T-helper 22 cell (primary cell): ENCODE measurements around the gene TMEM178B.

Experiments
- DNase-seq: peaks from one replicate; pipeline ENCODE4 v3.0.0-alpha.2; 2020; ENCODE audit warnings: low read depth

TMEM178B gene

DNA sequence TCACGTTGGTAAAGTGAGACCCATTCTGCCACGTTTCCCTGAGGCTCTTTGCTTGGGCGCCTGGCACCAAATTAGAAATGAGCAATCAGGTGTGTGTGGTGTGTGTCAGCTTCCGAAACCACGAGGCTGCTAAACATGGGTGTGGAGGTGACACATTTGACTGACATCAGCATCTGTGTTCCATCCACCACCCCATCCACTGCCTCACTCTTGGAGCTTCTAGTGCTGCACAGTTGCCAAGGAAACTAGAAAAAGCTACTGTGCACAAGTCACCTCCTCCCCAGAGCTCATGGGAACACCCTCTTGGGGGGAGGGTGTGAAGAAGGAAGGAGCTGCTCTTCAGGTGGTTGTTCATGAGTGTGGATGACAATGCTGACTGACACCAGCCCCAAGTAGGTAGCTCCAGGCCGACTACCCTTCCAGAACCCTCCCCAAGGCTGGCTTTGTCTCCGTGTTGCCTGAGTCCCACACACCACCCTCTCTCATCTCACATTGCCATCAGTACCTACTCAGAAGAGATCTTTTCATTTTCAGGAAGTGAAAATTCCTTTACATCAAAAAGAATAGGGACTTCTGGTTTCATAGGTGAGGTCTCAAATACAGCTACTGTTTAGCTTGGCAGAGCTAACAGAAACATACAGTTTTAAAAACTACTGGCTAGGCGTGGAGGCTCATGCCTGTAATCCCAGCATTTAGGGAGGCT is 152.2 kb downstream of the TMEM178B start:
- no peak for DNase-seq

DNA sequence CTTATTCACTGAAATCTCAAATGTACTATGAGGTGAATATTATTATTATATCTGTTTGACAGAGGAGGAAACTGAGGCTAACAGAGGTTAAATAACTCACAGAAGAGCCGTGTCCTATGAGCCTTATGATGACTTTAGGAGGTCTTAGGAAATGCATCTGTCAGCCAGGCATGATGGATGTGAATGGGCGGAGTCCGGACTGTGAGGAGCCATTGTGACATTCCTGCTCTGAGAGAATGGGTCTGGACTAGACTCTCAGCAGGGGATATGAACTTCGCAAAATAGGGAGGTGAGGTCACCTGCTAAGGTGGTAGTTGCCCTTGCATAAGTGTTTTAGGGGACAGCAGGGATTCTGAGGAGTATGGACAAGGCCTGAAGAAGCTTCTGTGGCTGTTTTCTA is 153.6 kb downstream of the TMEM178B start:
- no peak for DNase-seq

DNA sequence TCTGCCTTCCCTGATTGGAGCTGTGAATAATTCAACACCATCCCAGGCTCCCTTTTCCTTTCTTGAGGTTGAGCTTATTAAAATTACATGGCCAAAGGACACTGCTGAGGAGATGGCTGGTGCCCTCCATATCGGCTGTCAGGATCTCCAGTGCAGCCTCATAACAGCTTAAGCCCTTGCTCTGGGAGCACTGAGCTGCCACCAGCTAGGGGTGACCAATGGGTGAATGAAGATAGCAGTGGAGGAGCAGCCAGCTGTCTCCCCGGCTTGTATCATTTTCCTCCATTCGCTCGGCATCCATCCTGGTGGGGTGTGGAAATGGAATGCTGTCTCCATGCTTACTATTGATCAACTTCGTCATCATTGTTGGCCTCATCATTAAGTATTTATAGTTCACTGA is 154.6 kb downstream of the TMEM178B start:
- DNase-seq = no peak

DNA sequence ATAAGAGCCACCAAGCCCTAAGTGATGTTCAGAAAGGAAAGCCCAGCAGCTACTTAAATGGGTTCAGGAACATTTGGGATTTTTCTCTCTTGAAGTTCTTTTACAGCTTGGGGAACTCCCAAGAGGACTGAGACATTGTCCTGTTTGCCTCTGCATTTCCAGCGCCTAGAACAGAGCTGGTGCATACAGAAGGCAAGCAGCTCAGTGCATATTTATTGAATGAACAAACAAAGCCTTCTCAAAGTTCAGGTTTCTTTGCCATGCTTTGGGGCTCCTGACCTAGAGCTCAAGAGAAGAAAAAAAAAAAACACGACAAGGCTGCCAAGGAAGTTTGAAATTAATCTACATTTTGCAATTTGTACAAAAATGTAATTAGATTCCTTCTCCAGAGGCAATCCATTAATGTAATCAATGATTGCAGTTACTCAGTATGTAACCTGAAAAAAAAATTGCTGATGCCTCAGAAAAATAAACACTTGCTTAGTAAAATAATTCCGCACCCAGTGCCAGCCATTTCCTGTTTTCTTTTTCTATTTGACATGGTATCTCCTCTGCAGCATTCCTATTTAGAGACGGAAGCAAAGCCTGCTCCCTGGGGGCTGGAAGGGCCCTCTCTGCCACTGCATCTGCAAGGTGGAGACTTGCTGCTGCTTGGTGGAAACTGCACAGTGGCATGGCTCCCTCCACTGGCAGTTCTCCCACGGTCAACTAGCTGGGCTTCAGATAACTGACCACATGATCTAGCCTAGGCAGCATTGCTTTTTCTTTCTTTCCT is 157.3 kb downstream of the TMEM178B start:
- no peak for DNase-seq

DNA sequence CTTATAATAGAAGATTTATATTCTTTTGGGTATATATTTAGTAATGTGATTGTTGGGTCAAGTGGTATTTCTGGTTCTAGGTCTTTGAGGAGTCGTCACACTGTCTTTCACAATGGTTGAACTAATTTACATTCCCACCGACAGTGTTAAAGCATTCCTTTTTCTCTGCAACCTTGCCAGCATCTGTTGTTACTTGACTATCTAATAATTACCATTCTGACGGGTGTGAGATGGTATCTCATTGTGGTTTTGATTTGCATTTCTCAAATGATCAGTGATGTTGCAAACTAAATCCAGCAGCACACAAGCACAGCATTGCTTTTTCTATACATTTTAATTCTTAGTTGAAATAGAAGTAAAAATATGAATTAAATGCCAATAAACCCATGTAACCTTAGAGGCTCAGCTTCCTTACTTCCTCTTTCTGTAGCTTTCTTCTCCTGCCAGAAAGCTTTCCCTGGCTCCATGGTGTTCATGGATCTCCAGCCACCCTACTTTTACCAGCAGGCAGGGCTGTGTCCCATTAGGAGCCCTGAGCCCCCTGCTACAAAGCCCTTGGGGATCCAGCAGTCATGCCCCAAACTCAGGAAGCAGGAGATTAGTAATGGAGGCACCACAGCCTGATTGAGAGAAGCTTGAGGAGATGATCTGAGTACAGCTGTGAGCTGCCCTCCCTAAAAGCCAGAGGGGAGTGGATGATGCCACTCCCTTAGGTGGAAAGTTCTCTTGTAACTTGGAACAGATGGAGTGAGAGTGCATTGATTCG is 158.6 kb downstream of the TMEM178B start:
- DNase-seq = no peak

DNA sequence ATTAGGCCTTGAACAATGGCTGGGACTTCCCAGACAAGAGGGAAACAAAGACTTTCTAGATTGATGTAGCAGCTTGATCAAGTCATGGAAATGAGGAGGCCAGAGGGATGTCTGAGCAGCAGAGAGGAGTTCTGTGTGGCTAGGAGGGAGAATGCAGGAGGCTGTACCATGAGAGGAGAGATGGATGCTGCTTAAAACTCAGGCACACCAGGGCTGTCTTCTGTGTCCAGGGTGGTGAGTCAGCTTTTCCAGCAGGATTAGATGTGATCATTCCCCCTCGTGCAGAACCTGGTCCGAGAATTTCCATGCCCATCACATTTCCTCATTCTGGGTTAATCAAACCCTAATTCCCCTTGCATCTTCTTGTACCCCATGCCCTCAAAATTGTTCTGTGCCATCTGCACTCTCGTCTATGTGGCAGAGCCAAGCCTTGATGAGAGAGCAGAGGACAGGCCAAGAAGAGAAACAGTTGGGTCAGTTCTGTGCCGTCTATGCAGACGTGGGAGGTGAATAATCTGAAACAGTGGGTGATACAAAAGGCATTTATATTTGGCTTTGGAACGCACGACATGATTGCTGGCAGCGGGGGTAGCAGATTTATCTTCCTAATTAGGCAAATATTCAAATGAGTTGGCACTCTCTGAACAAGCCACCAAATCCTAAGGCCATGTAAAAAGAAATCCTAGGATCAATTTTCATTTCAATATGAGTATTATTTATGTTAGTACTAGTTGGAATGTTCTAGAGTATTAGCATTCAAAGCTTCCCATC is 160.7 kb downstream of the TMEM178B start:
- no peak for DNase-seq

DNA sequence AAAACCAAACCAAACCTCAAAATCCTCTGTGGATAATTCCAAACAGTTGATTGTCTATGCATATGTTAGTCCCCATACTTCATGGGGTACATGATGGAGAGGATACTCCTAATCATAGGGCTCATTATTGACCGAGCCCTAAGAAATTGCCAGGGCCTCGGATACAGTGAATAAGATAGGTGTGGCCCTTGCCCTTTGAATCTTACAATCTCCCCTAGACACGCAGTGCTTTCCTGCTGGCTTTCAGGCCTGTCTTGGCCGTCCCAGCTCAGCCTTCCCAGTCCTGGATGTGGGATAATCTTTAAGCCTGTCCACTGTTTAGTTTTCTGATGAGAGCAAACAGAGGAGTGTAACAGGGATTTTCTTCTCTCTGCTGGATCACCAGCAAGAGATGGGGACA is 161.8 kb downstream of the TMEM178B start:
- no peak for DNase-seq

DNA sequence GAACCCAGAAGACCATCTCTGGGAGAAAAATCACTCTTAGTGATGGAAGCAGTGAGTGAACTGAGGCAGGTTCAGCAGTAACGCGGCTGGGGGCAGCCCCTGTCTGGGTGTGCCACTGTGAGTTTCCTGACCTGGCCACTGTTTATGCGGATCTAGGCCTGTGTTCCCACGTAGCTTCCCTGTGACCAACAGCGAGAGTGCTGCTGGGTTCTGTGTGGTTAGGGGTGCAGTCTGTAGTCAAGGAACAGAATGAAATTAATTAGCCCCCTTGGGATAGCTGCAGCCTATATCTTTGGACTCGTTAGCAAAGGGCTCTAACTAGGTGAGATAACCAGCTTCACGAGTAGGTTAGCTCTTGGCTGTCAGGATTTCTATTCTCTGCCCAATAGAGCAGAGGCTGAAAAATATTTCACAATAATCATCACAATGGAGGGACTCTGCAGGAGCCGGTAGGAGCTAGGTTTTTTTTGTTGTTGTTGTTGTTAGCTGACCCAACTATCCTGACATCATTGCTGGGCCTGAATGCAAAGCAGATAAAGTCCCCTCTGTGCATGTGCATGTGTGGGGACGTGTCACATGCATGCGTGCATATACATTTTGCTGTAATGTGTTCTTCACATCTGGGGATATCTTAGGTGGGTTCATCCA is 164.9 kb downstream of the TMEM178B start:
- DNase-seq = no peak

DNA sequence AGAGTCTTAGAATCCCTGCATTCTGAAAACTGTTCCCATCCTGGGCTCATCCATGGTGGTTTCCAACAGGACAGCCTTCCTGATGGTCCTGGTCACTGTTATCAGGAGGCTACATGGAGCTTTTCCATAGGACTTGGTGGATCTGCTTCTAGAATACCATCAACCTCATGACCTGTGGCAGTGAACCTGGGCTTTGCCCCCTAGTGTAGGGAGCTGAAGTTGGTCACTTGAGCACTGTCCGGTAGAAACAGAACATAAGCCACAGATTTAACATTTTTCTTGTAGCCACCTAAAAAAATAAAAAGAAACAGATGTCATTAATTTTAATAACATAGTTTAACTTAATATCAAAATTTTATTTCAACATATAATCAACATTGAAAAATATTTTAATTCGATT is 165.8 kb downstream of the TMEM178B start:
- DNase-seq = no peak

DNA sequence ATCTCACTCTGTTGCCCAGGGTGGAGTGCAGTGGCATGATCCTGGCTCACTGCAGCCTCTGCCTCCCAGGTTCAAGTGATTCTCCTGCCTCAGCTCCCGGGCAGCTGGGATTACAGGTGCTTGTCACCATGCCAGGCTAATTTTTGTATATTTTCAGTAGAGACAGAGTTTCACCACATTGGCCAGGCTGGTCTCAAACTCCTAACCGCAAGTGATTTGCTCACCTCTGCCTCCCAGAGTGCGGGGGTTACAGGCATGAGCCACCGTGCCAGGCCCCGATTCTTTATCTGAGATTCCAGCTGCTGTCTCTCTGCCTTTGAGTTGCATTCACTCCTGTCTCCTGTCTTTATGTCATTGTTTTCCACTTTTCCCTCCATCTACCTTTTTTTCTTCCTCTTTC is 168.7 kb downstream of the TMEM178B start:
- no peak for DNase-seq

DNA sequence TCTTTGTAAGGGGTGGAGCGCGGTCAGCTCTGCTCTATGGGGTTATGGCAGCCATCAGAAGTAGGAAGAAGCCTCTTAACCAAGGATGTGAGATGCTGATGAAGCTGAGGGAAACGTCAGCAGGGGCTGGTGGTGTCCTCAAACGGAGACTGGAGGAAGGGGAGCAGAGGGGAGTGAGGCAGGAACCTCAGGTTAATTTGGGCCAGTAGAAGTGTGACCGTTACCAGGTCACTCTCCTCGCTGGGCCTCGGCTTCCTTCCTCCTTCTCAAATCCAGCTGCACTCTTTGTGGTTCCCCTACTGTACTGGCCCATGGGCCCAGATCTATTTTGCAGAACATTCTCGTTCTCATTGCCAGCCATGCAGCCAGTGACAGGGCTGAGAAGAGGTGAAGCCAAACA is 169.5 kb downstream of the TMEM178B start:
- DNase-seq = no peak

DNA sequence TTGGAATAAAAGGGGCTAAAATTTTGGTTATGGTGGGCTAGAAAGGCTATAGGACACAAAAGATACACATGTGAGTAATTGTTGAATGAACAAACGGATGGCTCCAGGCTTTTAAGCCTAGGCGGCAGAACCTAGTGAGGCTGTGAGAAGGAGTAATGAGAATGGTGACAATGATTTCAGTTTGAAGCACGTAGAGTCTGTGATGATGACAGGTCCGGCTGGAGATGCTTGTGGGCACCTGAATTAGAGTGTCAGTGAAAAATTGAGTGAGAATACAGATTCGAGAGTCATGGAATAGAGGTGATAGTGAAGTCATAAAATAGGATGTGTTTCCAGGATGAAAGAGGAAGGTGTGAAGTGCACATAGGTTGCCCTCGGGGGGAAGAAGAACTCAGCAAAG is 170.6 kb downstream of the TMEM178B start:
- no peak for DNase-seq

DNA sequence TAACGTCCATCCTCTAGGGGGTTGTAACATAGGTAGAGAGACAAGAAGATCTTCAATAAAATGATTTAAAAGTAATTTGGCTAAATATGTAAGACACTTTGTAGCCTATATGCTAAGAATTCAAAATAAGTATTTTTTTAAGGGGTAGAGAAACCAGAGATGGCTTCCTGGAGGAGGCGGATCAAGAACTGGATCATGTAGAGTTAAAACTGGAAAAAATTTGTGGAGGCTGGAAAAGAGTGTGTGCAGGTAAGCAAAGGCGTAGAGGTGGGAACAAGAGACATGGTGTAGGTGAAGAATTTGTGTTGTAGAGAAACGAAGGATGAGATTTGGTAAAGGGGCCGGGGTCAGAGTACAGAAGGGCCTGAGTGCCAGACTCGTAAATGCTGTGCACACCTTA is 172.6 kb downstream of the TMEM178B start:
- no peak for DNase-seq

DNA sequence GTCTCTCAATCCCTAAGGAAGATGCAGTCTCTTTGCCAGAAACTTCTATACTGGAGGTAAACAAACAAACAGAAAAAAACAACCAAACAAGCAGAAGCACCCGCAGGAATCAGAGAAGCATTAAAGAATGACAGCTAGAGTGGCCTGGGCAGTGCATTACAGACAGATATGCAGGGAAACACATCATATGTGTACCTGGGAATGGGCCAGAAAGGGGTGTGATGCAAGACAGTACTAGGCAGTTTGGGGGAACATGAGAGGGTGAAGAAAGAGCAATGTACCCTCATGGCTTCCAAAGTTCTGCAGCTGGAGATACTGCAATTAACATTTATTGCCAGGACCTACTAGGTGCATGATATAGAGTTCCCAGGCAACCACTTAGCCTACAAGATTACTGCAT is 177.3 kb downstream of the TMEM178B start:
- DNase-seq = no peak

DNA sequence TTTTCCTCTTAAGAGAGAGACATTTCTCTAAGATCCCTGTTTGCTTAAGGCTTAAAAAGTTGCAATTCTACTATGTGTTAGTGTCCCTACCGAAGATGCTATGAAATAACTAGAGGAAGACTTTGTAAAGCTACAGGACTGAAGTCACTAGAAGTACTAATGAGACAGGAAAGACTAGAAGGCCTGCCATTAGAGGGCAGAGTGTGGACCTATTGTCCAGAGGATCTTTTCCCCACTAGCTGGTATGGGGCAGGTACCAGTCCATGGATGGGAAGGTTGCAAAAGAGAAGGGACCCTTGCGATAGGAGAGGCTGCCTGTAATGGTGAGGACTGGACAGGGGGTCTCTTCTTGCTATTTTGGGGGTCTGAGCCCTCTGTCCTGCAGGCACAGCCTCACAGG is 178.1 kb downstream of the TMEM178B start:
- DNase-seq = no peak

DNA sequence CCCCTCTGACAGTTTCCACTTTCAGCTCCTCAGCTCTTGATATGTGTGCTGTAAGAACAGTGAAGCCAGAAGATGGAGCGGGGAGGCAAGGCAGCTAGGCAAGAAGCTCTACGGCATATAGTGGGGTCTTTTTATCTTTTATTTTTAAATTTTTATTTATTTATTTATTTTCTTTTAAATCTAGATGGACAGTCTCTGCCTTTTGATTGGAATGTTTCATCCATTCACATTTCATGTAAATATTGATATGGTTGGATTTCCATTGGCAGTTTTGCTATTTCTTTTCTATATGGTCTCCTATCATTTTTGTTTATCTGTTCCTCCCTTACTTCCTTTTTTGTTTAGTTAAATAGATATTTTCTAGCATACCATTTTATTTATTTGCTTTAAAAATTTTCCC is 183.7 kb downstream of the TMEM178B start:
- no peak for DNase-seq

DNA sequence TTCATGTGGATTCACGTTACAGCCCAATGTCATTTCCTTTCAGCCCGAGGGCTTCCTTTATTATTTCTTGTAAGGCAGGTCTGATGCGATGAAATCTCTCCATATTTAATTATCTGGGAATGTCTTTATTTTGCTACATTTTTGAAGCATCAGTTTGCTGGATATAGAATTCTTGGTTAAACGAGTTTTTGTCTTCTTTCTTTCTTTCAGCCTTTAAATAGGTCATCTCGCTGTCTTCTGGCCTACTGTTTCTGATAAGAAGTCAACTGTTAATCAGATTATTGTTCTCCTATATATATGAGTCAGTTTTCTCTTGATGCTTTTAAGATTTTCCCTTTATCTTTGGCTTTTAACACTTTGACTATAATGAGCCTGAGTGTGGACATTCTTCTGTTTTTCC is 184.7 kb downstream of the TMEM178B start:
- no peak for DNase-seq

DNA sequence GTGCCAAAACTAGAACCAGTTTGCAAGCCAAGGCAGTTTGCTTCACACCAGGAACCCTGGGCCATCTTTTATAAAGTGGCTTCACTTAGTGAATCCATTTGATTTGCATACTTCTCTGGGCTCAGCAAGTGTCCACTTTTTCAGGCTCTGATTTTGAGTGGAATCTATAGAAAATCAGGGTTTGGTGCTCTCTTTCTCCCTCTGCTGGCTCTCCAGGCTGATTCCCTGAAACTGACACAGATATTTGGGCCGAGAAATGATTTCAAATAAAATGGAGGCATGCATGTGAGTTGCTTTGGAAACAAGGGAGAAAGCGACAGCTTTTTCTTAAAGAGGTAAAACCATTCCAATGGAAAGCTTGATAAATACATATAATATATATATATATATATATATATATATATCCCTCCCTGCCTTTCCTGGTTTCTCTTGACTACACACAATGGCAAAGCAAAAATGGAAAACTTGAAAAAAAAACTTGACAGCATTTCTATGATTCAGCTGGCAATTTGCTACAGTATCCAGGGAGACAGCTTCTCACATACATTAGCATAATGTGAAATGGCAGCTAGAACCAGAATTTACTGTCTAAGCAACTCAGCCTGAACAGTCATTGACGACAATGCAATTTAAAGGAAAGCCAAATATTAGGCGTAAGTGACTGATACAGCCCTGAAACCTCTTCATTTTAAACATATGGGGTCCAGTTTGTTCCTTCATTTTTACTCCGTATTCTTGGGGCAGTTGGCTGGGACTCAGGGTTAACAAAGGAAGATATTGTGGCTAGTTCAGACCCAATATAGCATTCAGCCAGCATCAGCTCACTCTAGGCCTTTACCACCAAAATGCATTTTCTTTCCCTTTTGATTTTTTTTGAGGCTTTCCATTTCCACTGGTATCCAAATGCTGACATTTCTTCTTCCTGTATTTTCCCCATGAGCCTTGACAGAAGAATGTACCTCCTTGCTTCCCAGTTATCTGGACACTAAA is 188.5 kb downstream of the TMEM178B start:
- no peak for DNase-seq

DNA sequence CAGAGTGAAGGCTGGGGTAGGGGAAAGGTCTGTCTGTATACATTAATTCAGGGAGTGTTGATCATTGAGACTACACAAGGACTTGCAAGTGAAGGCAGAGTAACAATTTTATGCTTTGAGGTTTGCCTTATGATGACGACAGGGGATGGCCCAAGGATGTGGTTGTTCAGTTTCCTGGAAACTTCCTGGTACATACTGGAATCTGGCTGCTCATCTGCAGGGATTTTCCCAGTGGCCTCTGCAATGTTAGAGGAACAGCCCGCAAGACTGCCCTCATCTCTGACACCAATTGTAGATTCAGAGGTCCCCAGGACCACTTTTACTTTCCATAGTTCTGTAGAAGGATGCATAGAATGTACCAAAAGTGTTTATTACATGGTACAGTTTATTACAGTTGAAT is 189.6 kb downstream of the TMEM178B start:
- no peak for DNase-seq

DNA sequence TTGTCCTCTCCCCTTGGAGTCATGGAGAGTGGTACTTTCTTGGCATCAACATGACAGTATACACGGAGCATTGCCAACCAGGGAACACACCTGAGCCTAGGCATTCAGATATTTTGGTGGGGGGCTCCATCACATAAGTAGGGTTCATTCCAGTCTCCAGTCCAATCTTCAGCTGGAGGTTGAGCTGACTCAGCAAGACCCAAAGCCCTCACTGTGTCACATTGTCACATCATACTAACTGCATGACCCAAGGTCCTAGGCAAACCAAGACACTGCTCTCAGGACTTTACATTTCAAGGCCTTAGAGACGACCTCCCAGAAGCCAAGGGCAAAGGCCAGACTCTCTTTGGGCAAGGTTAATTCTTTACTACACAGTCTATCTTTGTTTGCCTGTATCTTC is 190.1 kb downstream of the TMEM178B start:
- DNase-seq = no peak

DNA sequence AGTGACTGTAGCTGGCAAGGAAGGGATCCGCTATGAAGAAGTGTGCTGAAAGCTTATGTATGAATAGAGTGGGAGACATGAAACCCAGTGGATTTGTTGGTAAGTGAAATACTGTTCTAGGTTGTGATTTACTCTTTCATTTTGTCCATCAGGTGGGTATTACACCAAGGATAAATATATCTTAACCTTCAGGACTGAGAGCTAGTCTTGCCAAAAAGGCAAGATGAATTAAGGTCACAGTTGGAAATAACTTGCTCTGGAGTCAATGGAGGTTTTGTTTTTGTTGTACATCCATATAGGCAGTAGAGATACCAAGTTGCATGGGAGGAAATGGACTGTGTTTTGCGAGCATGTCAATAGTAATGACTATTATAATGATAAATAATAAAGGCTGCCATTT is 190.6 kb downstream of the TMEM178B start:
- no peak for DNase-seq
